ENCODE data around the gene BOK.

DNA sequence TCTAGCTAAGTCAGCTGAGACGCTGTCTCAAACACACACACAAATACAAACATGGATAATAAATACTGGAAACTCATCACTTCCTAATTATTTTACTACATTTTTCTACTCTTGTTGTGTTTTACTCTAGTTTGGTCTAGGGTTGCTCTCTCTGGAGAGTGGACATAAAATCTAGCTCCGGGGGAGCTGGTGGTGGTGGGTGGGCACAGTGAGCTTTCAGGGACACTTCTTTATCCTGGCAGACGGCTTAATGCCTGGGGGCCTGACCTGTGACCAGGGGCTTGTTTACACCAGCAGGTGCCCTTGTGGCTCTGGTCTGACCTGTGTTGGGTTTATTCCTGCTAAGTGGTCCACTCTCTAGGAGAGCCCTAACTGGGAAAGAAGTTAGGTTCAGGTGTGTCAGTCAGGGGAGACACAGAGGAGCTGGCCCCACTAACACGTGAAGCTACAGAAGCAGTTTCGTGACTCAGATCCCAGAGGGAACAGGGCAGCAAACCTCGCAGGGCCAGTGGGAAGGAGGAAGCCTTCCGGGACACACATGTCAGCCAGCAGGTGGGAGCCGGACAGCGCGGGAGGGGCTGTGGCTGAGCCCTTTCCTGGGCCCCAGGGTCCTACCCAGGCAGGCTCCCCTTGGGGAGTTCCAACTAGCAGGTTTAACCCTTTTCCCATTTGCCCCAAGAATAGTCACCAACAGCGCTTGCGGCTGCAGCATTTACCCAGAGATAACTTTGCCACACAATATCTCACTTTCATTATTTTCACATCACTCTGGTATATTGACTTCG lies 22.5 kb upstream of the BOK start:
- TF ChIP-seq, protein P1, sequence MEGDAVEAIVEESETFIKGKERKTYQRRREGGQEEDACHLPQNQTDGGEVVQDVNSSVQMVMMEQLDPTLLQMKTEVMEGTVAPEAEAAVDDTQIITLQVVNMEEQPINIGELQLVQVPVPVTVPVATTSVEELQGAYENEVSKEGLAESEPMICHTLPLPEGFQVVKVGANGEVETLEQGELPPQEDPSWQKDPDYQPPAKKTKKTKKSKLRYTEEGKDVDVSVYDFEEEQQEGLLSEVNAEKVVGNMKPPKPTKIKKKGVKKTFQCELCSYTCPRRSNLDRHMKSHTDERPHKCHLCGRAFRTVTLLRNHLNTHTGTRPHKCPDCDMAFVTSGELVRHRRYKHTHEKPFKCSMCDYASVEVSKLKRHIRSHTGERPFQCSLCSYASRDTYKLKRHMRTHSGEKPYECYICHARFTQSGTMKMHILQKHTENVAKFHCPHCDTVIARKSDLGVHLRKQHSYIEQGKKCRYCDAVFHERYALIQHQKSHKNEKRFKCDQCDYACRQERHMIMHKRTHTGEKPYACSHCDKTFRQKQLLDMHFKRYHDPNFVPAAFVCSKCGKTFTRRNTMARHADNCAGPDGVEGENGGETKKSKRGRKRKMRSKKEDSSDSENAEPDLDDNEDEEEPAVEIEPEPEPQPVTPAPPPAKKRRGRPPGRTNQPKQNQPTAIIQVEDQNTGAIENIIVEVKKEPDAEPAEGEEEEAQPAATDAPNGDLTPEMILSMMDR (IDR thresholded peaks at IDR 0.05) = no peak
- TF ChIP-seq POLR2A (IDR thresholded peaks at IDR 0.05) = no peak
- TF ChIP-seq EP300 (IDR thresholded peaks at IDR 0.05) = no peak

All from tibial nerve (tissue), 4 donors.